Measurements from ENCODE around the gene BCL7C. TPM values are rescaled to one million over a fixed set of nuclear protein-coding genes. Genes with fewer than 3 reads are reported as not detected.

BCL7C gene
- total and polyA plus RNA-seq, 2 of the 13 experiments (the other 11 are each of a cell fraction or from before 2014, with no cell fraction given): 17.7 to 33.8 TPM

DNA sequence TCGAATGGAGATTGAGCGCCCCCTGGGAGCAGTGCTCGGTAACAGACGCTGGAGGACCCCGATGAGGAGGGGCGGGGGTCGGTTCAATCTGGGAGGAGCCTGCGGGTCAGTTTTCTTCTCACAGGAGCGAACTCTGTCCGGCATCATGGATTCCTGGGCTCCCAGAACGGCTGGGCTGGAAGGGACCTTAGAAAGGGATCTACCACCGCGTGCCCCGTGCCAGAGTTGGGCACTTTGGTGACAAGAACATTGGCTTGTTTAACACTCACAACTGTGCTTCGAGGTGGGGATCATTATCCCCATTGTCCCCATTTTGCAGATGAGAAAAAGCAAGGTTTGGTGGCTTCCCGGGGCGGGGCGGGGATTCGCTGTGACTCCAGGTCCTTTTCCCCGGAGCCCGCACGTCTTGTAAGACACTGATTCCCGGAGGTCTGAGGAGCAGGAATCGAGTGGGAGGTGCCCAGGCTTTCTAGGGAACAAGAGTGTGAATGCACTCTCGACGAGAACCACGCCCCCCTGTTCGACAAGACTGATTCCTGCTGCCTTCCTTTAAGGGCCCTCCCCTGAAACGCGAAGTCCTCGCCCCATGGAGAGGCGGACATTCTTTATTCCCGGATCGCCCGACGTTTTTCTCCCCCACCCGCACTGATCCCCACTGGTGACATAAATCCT lies 28.0 kb upstream of the BCL7C start (continued):
- no peak for TF ChIP-seq TBP (CRISPR knock-in tag; IDR thresholded peaks at IDR 0.05)
- peak; percentile 65; the same call in 1 of the 2 replicates for TF ChIP-seq ZNF772 (CRISPR knock-in tag; IDR thresholded peaks at IDR 0.05)
- no peak for TF ChIP-seq NFE2L2 (IDR thresholded peaks at IDR 0.05; ENCODE audit: low read length)
- TF ChIP-seq, protein P1, sequence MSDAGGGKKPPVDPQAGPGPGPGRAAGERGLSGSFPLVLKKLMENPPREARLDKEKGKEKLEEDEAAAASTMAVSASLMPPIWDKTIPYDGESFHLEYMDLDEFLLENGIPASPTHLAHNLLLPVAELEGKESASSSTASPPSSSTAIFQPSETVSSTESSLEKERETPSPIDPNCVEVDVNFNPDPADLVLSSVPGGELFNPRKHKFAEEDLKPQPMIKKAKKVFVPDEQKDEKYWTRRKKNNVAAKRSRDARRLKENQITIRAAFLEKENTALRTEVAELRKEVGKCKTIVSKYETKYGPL (CRISPR knock-in tag; IDR thresholded peaks at IDR 0.05): no peak
- TF ChIP-seq AGO2 (optimal IDR thresholded peaks at IDR 0.05; ENCODE audit: low read depth, low read length): peak; percentile 27
- TF ChIP-seq, protein P2, sequence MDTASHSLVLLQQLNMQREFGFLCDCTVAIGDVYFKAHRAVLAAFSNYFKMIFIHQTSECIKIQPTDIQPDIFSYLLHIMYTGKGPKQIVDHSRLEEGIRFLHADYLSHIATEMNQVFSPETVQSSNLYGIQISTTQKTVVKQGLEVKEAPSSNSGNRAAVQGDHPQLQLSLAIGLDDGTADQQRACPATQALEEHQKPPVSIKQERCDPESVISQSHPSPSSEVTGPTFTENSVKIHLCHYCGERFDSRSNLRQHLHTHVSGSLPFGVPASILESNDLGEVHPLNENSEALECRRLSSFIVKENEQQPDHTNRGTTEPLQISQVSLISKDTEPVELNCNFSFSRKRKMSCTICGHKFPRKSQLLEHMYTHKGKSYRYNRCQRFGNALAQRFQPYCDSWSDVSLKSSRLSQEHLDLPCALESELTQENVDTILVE (CRISPR knock-in tag; IDR thresholded peaks at IDR 0.05): 0 out of 2 replicates have a peak, but pooled peaks have one; percentile 22
- TF ChIP-seq, protein P3, sequence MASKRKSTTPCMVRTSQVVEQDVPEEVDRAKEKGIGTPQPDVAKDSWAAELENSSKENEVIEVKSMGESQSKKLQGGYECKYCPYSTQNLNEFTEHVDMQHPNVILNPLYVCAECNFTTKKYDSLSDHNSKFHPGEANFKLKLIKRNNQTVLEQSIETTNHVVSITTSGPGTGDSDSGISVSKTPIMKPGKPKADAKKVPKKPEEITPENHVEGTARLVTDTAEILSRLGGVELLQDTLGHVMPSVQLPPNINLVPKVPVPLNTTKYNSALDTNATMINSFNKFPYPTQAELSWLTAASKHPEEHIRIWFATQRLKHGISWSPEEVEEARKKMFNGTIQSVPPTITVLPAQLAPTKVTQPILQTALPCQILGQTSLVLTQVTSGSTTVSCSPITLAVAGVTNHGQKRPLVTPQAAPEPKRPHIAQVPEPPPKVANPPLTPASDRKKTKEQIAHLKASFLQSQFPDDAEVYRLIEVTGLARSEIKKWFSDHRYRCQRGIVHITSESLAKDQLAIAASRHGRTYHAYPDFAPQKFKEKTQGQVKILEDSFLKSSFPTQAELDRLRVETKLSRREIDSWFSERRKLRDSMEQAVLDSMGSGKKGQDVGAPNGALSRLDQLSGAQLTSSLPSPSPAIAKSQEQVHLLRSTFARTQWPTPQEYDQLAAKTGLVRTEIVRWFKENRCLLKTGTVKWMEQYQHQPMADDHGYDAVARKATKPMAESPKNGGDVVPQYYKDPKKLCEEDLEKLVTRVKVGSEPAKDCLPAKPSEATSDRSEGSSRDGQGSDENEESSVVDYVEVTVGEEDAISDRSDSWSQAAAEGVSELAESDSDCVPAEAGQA (IDR thresholded peaks at IDR 0.05; ENCODE audit: low read depth): peak; percentile 23; the same call in 1 of the 2 replicates
- TF ChIP-seq, protein P3 (CRISPR knock-in tag; IDR thresholded peaks at IDR 0.05; ENCODE audit: borderline replicate concordance): no peak
- TF ChIP-seq ZNF121 (CRISPR knock-in tag; IDR thresholded peaks at IDR 0.05): no peak; the same call in 1 of the 2 replicates
- TF ChIP-seq, protein P4, sequence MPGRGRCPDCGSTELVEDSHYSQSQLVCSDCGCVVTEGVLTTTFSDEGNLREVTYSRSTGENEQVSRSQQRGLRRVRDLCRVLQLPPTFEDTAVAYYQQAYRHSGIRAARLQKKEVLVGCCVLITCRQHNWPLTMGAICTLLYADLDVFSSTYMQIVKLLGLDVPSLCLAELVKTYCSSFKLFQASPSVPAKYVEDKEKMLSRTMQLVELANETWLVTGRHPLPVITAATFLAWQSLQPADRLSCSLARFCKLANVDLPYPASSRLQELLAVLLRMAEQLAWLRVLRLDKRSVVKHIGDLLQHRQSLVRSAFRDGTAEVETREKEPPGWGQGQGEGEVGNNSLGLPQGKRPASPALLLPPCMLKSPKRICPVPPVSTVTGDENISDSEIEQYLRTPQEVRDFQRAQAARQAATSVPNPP (CRISPR knock-in tag; IDR thresholded peaks at IDR 0.05): no peak; the same call in 1 of the 2 replicates
- TF ChIP-seq RAD21 (CRISPR knock-in tag; IDR thresholded peaks at IDR 0.05): peak; percentile 94
- 0 out of 2 replicates have a peak, but pooled peaks have one; percentile 21 for TF ChIP-seq KAT7 (CRISPR knock-in tag; IDR thresholded peaks at IDR 0.05; ENCODE audit: borderline replicate concordance)
- 0 out of 2 replicates have a peak, but pooled peaks have one; percentile 34 for TF ChIP-seq ZNF556 (CRISPR knock-in tag; IDR thresholded peaks at IDR 0.05; ENCODE audit: borderline replicate concordance)
- peak; percentile 54 for TF ChIP-seq TBX2 (CRISPR knock-in tag; IDR thresholded peaks at IDR 0.05; ENCODE audit: borderline replicate concordance)
- TF ChIP-seq, protein P5, sequence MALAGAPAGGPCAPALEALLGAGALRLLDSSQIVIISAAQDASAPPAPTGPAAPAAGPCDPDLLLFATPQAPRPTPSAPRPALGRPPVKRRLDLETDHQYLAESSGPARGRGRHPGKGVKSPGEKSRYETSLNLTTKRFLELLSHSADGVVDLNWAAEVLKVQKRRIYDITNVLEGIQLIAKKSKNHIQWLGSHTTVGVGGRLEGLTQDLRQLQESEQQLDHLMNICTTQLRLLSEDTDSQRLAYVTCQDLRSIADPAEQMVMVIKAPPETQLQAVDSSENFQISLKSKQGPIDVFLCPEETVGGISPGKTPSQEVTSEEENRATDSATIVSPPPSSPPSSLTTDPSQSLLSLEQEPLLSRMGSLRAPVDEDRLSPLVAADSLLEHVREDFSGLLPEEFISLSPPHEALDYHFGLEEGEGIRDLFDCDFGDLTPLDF (CRISPR knock-in tag; IDR thresholded peaks at IDR 0.05): no peak
- no peak for TF ChIP-seq NR2C2 (CRISPR knock-in tag; IDR thresholded peaks at IDR 0.05; ENCODE audit: borderline replicate concordance)
- 0 out of 2 replicates have a peak, but pooled peaks have one; percentile 16 for TF ChIP-seq ZBTB3 (CRISPR knock-in tag; IDR thresholded peaks at IDR 0.05; ENCODE audit: borderline replicate concordance, low read depth)

All from HepG2 (cell line).